Frontal cortex (tissue), 4 donors: ENCODE measurements around the gene NTM. TPM values are rescaled to one million over a fixed set of nuclear protein-coding genes. Genes with fewer than 3 reads are reported as not detected.

Experiments used
- DNase-seq, 2 donors: peaks; one replicate each; pipeline ENCODE4 v3.0.0; 2012; ENCODE audit warnings: low spot score in 2 of 2
- FAIRE-seq: peaks from 2 replicates; lab custom pipeline; 2012; peaks lifted over from hg19 to GRCh38; lab: Jason Lieb, UNC
- total RNA-seq: library from RNA; depleted of rRNA; stranded (reverse); fragments of >200 nt; gene quantifications from one replicate; pipeline ENCODE4 v1.2.3, GENCODE V29; 2014
- donor health status: control.
- donor health status: control.
- donor health status: control.

The NTM gene
- total RNA-seq, 1 donor from 2014 or later = 119 TPM

DNA sequence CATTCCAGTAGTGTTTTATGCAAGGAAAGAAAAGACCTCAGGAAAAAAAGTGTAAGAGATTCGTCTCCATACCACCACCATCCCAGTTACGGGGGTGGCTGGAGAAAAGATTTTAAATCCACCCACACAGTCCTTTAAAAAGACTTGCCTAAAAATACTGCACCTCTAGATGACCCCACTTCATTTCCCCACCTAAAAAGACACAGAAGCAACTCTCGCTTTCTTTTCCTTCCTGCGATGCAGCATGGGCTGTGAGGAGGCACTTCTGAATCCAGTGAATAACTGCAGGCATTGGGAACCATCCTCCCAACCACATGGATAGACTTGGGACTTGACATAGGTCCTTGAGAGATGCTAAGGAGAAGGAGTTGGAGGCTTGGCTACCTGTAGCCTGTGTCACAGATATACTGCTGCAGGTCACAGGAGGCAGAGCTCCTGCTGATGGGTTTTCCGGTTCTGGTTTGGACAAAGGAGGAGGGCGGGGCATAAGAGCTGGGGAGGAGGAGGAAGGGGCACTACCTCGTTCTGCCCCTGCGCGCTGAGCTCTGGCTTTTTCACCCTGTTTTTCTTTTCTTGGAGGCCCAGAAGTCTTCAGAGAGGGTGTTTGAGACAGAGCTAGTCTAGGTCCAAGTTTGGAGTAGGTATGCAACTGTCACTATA, 285.9 kb downstream of the NTM start:
- FAIRE-seq = no peak
- no peak for DNase-seq

GRCh38 chr11:131656839-131657211, 286.4 kb downstream of the NTM start:
- DNase-seq = no peak
- FAIRE-seq = no peak

DNA sequence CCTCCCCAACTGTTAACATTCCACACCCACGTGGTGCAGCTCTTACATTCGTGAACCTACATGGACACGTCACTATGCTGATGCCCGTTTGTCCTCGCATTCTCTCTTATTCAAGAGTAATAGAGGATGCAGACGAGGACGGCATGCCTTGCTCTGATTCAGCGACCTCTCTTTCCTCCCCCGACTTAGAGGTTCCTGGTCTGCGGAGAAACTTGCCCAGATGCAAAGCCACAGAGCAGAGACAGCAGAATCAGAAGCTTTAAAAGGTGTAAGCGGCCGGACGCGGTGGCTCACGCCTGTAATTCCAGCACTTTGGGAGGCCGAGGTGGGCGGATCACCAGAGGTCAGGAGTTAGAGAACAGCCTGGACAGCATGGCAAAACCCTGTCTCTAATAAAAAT, 288.0 kb downstream of the NTM start:
- FAIRE-seq (no peak), DNase-seq (no peak)

DNA sequence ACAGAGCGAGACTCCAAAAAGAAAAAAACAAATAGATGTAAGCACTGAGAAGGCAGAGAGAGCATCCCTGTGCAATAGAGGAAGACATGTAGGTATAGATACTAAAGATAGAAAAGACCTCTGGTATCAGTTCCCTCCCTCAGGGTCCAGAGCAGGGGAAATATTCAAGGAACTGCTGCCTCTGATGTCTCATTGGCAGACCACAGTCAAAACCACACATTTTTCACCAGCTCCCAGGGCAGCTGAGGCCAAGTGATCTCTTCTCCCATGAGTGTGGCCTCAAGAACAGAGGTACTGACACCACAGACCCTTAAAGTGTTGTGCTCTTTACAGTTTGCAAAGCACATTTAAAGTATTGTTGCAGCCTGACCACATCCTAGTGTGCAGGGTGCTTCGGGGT, 288.5 kb downstream of the NTM start:
- no peak for DNase-seq
- FAIRE-seq = no peak

DNA sequence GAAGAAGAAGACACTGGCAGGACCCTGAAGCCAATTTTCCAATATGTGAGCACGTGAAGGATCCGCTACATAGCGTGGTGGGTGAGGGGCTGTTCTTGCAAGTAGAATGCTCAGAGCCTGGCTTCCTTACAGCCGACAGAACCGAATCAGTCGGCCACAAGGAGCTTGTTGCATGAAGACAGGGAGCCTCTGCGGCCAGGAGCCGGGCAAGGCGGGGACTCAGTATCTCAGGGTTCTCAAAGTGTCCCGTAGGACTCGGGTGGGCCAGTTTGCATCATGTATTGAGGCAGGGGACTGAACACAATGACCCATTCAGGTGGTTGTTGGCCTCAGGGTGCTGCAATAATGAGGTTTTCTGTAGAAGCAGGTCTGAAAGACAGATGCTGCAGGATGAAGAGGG, 289.5 kb downstream of the NTM start:
- no peak for DNase-seq

GRCh38 chr11:131661132-131661531, 290.7 kb downstream of the NTM start:
- no peak for DNase-seq
- no peak for FAIRE-seq

More for the DNA sequence above, 289.5 kb downstream of the NTM start:
- no peak for FAIRE-seq

DNA sequence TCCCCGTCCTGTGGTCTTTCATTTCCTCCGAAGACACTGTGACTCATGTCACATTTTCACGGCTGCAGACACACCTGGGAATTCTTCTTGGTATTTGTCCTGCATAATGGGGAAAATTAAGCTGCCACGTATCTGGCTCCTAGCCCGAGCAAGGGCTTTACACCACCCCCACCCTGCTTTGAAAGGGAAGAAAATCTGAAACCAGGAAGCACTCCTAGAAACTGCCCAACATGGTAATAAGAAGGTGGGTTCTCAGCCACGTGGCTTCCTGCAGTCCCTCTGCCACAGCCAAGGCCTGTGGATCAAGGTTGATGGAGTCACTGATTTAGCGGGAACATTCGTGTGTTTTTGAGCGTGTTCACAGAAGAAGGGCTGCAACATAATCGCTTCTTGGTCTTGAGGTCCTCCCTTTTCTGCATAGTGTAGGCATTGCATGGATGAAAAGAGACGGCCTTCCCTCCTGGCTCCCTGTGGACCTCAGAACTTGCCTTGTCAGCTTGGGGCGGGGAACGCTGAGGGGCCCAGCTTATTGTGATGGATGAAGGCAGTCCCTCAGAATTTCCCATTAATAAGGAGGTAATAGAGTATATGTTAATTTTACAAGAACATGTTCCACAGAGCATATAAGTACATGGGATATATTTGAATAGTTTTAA, 292.0 kb downstream of the NTM start:
- no peak for DNase-seq
- FAIRE-seq = no peak

GRCh38 chr11:131662993-131663392, 292.6 kb downstream of the NTM start:
- FAIRE-seq = no peak

GRCh38 chr11:131663405-131664200, 293.2 kb downstream of the NTM start:
- DNase-seq = no peak

More at GRCh38 chr11:131662993-131663392, 292.6 kb downstream of the NTM start:
- no peak for DNase-seq

DNA sequence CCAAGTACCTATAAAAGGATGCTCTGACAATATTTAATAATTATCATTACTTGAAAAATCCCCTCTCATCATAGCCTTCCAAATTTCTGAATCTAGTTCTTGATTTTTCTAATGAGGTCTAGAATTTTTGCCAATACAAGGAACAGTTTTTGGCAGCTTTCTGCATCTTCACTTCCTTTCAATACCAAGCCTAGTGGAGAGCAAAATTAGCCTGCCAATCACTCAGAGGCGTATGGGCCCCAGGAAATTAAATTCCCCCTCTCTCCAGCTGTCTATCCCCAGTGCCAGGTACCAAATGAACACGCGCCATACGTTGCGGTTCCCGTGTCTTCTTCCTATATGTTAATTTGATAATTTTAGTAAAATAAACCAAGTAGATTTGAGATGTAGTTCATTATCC, 293.9 kb downstream of the NTM start:
- DNase-seq (no peak), FAIRE-seq (no peak)

More at GRCh38 chr11:131663405-131664200, 293.2 kb downstream of the NTM start:
- no peak for FAIRE-seq

DNA sequence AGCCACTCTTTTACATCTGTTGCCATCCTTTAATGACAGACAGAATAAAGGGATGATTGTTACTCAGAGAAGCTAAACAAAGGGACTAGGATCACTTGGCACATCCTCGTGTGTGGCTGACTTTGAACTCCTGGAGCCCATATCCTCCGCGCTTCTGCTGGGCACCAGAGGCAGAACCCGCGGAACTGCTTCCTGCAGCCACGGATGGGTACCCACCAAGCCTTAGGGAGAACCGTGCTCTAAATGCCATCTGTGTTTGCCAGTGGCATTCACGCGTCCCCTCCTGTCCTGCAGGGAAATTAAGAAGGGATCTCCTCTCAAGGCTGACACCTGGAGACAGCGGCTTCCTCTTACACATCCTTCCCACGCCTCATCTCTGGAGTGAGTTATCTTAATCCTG, 294.4 kb downstream of the NTM start:
- FAIRE-seq = no peak

GRCh38 chr11:131665344-131665968, 295.0 kb downstream of the NTM start:
- DNase-seq (no peak), FAIRE-seq (no peak)

More for the DNA sequence above, 294.4 kb downstream of the NTM start:
- DNase-seq = no peak

DNA sequence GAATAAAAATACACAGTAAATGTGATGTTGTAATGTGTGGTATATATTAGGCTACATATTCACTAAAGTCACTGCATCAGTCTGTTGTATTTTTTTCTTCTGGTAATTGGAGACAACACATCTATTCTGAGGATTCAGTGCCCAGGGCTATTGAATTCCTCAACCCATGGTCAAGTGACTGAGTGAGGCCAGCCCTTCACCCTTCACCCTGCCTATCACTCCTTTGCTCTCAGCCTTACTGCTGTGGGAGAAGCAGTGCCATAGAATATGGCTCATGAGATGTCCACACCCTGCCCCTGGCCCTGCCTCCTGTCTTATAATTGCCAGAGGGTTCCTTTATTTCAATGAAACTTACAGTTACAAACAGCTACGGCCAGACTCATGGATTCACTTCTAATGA, 295.6 kb downstream of the NTM start:
- FAIRE-seq (no peak), DNase-seq (no peak)

DNA sequence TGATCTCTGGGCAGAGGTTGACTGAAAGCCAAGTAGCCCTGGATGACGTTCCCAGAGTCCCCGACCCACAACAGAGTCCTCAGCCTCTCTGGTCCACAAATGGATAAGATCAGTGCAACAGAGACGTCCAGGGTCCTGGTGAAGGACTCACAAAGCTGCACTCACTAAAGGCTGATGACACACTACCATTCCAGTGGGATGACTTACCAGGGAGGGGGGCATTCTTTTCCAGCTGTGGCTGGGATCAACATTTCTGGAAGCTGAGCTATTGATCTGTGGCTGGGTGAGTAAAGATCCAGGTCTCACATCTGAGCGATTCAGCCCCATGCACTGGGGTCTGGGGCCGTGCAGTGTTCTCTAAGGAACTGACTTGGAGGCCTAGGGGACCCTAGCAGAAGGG, 296.2 kb downstream of the NTM start:
- DNase-seq (no peak), FAIRE-seq (no peak)

DNA sequence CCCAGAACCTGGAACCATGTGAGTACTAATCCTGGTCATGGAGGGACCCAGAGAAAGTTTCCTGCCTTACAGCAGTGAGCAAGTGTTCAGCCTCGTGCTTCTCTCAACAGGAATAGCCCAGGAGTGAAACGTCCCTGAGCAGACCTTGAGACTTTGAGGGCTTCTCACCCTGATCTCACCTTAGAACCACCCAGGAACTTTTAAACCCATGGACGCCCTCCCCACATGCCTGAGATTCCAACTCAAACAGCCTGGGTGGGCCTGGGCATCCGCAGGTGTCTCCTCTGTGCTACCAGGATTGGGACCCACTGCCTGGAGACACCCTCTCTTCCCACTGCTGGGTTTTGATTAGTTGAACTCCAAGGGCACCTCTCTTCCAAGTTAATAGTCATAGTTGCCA, 297.2 kb downstream of the NTM start:
- DNase-seq (no peak), FAIRE-seq (no peak)

DNA sequence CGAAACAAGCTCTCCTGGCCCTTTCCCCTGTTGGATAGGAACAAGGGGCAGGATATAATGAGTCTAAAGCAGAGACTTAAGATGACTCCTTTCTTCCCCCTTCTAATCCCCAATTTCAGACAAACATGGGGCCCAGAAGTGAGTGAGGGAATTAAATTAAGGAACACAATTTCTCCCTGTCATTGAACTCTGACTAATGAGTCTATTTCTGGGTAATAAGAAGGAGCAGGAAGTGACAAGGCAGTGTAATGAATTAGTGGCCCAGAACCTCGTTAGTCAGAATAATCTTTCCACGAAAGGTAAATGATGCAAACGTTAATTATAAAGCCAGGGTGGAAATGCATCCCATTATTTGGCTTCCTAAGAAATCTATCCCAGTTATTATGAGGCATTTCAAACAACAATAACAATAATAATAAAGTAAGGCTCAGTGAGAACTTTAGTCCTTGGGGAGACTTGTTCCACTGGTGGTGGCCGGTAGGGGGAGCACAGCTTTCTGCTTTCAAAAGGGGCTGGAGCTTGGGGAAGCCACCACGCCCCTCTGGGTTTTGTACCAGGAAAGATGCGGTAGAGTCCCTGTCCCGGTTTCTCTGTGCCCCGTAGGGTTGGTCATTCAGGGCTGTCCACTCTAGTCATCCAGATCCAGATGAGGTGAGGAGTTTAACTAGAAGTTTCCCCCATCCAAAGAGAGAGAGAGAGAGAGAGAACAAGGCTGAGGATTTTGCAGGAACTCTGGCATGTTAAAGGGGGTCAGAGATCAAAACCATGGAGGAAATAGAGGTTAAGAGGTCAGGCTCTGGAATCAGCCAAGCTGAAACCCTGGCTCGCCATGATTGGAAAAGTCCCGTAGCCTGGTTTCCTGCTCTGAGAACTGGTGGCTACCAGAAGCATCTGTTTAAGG, 298.3 kb downstream of the NTM start:
- FAIRE-seq (no peak), DNase-seq (no peak)

DNA sequence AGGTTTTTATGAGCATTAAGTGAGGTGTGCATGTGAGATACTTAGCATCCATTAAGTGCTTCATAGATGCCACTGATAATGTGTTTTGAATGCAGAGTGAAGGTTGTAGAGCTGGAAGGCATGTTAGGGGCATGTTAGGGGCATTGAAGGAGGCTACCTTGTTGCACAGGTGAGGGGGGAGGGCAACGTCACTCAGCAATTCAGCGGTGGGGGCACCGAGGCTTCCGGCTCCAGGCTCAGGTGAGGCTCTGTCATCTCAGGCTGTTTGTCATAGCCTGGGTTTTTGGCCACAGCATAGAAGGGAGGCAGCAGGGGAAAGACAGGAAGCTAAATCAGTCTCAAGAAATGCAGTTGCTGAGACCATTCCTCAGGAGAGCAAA, 299.0 kb downstream of the NTM start:
- FAIRE-seq (no peak), DNase-seq (no peak)

DNA sequence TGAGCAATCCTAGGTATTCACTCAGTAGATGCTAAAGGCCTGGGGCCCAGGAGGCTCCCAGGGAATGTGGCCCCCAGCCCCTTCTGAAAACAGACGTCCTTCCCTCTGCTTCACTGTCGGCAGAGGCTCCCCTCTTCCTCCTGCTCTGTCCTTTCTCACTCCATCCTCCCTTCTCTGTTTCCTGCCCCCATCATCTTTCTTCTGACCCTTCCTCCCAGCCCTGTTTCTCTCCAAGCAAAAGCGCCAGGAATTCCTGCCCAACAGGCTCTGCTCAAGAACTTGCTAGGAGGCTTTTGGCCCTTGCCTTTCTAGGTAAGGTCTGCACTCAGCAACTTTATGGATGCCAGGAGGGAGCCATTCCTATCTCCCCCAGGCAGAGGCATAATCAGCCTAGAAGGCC, 300.5 kb downstream of the NTM start:
- FAIRE-seq (no peak), DNase-seq (no peak)

GRCh38 chr11:131671320-131671719, 300.9 kb downstream of the NTM start:
- DNase-seq (no peak), FAIRE-seq (no peak)

DNA sequence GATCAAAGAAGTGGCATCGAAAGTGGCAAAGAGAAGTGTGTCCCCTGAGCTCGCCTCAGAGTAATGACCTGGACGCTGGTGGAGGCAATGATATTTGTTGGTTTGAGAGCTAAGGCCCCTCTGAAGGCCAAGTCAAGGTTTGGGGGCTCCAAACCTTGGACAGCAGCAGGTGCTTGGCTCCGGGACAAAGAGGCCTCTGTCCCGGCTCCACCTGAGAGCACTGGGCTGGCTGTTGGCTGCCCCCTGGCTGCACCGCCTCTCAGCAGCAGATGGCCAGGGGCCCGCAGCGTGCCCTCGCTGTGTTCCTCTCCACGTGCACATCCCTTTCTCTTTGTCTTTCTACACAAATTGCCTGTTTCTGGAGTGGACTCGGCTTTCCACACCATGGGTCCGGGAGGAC, 301.3 kb downstream of the NTM start:
- FAIRE-seq (no peak), DNase-seq (no peak)
